HepG2 (cell line): ENCODE results near the gene TRIM66. TPM values are rescaled to one million over a fixed set of nuclear protein-coding genes. Genes with fewer than 3 reads are reported as not detected.

Experiments used
- ATAC-seq: fragments of 200-7000 bp; cut with Tn5 transposase; 3 replicates; pipeline ENCODE4 v1.9.1; 2020; ENCODE audit warnings: mild to moderate bottlenecking, moderate library complexity
- BruUV-seq: library from RNA; stranded (reverse); fragments of 400-500 nt; replicated peaks from 2 replicates; lab custom pipeline; 2021; lab: Mats Ljungman, UMichigan
- CTCF ChIA-PET: fragments of 300-600 bp; formaldehyde crosslinking; extraction: SDS; loops from one replicate; lab custom pipeline; 2021; ENCODE audit warnings: low total read pairs, inconsistent platforms, low intra/inter-chr PET ratio; lab: Yijun Ruan, JAX
- POLR2A ChIA-PET: fragments of 350-600 bp; sonication (Branson Sonifier 250); formaldehyde crosslinking; loops from one replicate; lab custom pipeline; 2020; ENCODE audit warnings: antibody characterized with exemption, inconsistent platforms; lab: Yijun Ruan, JAX
- DNase-seq: peaks from one replicate; pipeline ENCODE4 v3.0.0-alpha.2; 2015; ENCODE audit warnings: low spot score
- FAIRE-seq: peaks from 3 replicates; lab custom pipeline; 2011; peaks lifted over from hg19 to GRCh38; lab: Jason Lieb, UNC
- H2AFZ ChIP-seq: one replicate; pipeline ENCODE4 v1.6.1; 2011; ENCODE audit warnings: low read length, inconsistent platforms
- H3K27ac ChIP-seq: fragments of 300-600 bp; 3 replicates; pipeline ENCODE4 v1.8.0; 2011; ENCODE audit warnings: mixed run types, mild to moderate bottlenecking, mixed read lengths, low read length, inconsistent platforms; ENCODE audit not compliant: insufficient read depth; ENCODE audit errors: extremely low read length
- H3K27me3 ChIP-seq, 2 experiments: fragments of 200-600 bp in 1 of 2; 2 replicates in 1 of 2; 3 replicates in 1 of 2; pipeline versions ENCODE4 v1.6.0 to v1.8.0; 2011; ENCODE audit warnings: low read length in 2 of 2, mild to moderate bottlenecking in 2 of 2, moderate library complexity in 2 of 2, inconsistent platforms in 1 of 2; ENCODE audit not compliant: insufficient read depth in 2 of 2, control insufficient read depth in 1 of 2
- H3K36me3 ChIP-seq, 2 experiments: fragments of 200-600 bp in 1 of 2; replicated peaks in 1 of 2; 2 replicates in 1 of 2; 3 replicates in 1 of 2; pipeline versions ENCODE4 v1.5.1 to v1.8.0; 2011; ENCODE audit warnings: low read length in 2 of 2, inconsistent platforms in 1 of 2; ENCODE audit not compliant: insufficient read depth in 2 of 2, control insufficient read depth in 1 of 2
- H3K4me1 ChIP-seq: 2 replicates; pipeline ENCODE4 v1.5.1; 2012; ENCODE audit warnings: low read length, inconsistent platforms; ENCODE audit not compliant: insufficient read depth
- H3K4me2 ChIP-seq: 2 replicates; pipeline ENCODE4 v1.6.0; 2011; ENCODE audit warnings: low read depth, low read length, inconsistent platforms
- H3K4me3 ChIP-seq, 3 experiments: fragments of 200-600 bp in 1 of 3; sonication (generic), shearing (Covaris generic) in 1 of 3; replicated peaks in 1 of 3; 2 replicates each; pipeline ENCODE4 v1.5.1; 2011 to 2016; ENCODE audit warnings: low read length in 3 of 3, inconsistent platforms in 2 of 3, low read depth in 2 of 3, mild to moderate bottlenecking in 2 of 3, control low read depth in 1 of 3, mixed read lengths in 1 of 3; ENCODE audit not compliant: insufficient read depth in 1 of 3
- H3K79me2 ChIP-seq: one replicate; pipeline ENCODE4 v1.6.1; 2011; ENCODE audit warnings: low read length, inconsistent platforms; ENCODE audit not compliant: insufficient read depth
- H3K9ac ChIP-seq: 2 replicates; pipeline ENCODE4 v1.6.0; 2011; ENCODE audit warnings: mild to moderate bottlenecking, low read depth, low read length, inconsistent platforms; ENCODE audit not compliant: insufficient read depth
- H3K9me3 ChIP-seq: 2 replicates; pipeline ENCODE4 v1.5.1; 2012; ENCODE audit warnings: mild to moderate bottlenecking, low read length
- H4K20me1 ChIP-seq: 2 replicates; pipeline ENCODE4 v1.6.0; 2011; ENCODE audit warnings: inconsistent platforms, mild to moderate bottlenecking, low read length, moderate library complexity; ENCODE audit not compliant: insufficient read depth
- GPBP1L1 ChIP-seq: sonication (generic); formaldehyde crosslinking; IDR thresholded peaks from 2 replicates; pipeline ENCODE4 v1.5.0; 2020; ENCODE audit warnings: mild to moderate bottlenecking, missing genetic modification reagents
- NCOA5 ChIP-seq: sonication (generic); formaldehyde crosslinking; IDR thresholded peaks from 2 replicates; pipeline ENCODE4 v1.4.0; 2020; ENCODE audit warnings: missing genetic modification reagents
- POGK ChIP-seq: sonication (generic); formaldehyde crosslinking; conservative IDR thresholded peaks from 2 replicates; pipeline ENCODE4 v1.8.0; 2022; ENCODE audit warnings: mild to moderate bottlenecking, moderate library complexity, missing genetic modification reagents
- POLR2AphosphoS2 ChIP-seq: IDR thresholded peaks from 2 replicates; pipeline ENCODE4 v1.6.1; 2011; ENCODE audit warnings: low read depth, low read length, improper control_type of control experiment
- WGBS: methylation state at CpG from one replicate; pipeline ENCODE4 v1.1.6; 2017; ENCODE audit warnings: low lambda C conversion rate; 5-methylcytosine and 5-hydroxymethylcytosine counted together
- in situ Hi-C: cut with HindIII; loops from 2 replicates; pipeline ENCODE4 v1.10.0; 2017; ENCODE audit warnings: low pct_unique_long_range_greater_than_20kb; ENCODE audit not compliant: extremely low pct_ligation_motif_present
- intact Hi-C: fragments of 100-400 bp; cut with micrococcal nuclease; formaldehyde crosslinking; loops from one replicate; pipeline ENCODE4 v1.10.0; 2022; ENCODE audit not compliant: unreplicated experiment
- polyA plus RNA-seq, 8 experiments: library from polyadenylated mRNA; depleted of rRNA in 3 of 8; stranded (reverse) in 7 of 8; unstranded in 1 of 8; fragments of >200 nt; fragmentation: Illumina TruSeq in 4 of 8; extraction: Trizol in 4 of 8; gene quantifications; 2 replicates each; pipeline versions ENCODE4 v1.2.1 to v1.2.3, GENCODE V29; 2011 to 2016; ENCODE audit warnings: low read depth in 4 of 8, missing spikeins in 1 of 8, mixed read lengths in 1 of 8; ENCODE audit not compliant: insufficient read depth in 1 of 8
- total RNA-seq, 5 experiments: library from RNA; depleted of rRNA; stranded (reverse); fragments of >200 nt; fragmentation: Illumina TruSeq; extraction: Trizol; gene quantifications; 2 replicates each; pipeline ENCODE4 v1.2.3, GENCODE V29; 2016; ENCODE audit warnings: low read depth in 1 of 5
- TF ChIP-seq, protein P1 (sequence below): sonication (generic); formaldehyde crosslinking; IDR thresholded peaks from 2 replicates; pipeline ENCODE4 v1.5.0; 2020; ENCODE audit warnings: mild to moderate bottlenecking, missing genetic modification reagents, borderline replicate concordance

Gene TRIM66
- total and polyA plus RNA-seq, 2 of the 13 experiments (the other 11 are each of a cell fraction or from before 2014, with no cell fraction given): 4.9 to 6.1 TPM

DNA sequence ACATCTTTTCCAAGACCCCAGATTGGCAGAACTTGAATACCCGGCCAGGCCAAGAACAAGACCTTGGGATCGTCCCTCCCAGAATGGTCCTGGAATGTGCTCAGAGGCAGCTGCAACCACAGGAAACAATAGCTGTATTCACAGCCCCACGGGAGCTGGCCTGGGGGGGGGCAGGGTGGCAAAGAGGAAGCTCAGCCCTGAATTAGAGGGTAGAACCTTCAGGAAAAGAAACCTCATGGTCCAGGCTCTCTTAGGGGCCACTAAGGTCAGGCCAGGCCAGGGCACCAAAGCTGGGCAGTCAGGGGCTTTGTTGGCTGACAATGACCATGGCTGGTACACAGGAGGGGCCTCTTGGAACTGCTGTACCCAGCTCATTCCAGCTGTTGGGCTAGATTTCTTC lies 17.4 kb upstream of the TRIM66 start (continued):
- TF ChIP-seq, protein P1, sequence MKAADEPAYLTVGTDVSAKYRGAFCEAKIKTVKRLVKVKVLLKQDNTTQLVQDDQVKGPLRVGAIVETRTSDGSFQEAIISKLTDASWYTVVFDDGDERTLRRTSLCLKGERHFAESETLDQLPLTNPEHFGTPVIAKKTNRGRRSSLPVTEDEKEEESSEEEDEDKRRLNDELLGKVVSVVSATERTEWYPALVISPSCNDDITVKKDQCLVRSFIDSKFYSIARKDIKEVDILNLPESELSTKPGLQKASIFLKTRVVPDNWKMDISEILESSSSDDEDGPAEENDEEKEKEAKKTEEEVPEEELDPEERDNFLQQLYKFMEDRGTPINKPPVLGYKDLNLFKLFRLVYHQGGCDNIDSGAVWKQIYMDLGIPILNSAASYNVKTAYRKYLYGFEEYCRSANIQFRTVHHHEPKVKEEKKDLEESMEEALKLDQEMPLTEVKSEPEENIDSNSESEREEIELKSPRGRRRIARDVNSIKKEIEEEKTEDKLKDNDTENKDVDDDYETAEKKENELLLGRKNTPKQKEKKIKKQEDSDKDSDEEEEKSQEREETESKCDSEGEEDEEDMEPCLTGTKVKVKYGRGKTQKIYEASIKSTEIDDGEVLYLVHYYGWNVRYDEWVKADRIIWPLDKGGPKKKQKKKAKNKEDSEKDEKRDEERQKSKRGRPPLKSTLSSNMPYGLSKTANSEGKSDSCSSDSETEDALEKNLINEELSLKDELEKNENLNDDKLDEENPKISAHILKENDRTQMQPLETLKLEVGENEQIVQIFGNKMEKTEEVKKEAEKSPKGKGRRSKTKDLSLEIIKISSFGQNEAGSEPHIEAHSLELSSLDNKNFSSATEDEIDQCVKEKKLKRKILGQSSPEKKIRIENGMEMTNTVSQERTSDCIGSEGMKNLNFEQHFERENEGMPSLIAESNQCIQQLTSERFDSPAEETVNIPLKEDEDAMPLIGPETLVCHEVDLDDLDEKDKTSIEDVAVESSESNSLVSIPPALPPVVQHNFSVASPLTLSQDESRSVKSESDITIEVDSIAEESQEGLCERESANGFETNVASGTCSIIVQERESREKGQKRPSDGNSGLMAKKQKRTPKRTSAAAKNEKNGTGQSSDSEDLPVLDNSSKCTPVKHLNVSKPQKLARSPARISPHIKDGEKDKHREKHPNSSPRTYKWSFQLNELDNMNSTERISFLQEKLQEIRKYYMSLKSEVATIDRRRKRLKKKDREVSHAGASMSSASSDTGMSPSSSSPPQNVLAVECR (CRISPR knock-in tag): no peak
- no peak for TF ChIP-seq NCOA5 (CRISPR knock-in tag)

- Histone ChIP-seq H4K20me1 (no peaks in the 10 kb centered on the region), H3K9ac (peak overlapping the region; percentile 33; the same call in 1 of the 2 replicates), H3K4me1 (peaks cover 35% of the 10 kb centered on the region), H3K4me3 (no peak overlapping the region), H2AFZ (no peak overlapping the region), H3K4me2 (0 out of 2 replicates have a peak overlapping the region, but pooled peaks have one; percentile 45), H3K27me3 (no peaks in the 10 kb centered on the region), H3K36me3 (peaks cover 4 to 40% of the 10 kb centered on the region in 2 experiments), H3K27ac (peak overlapping the region; percentile 63), H3K79me2 (no peaks in the 10 kb centered on the region), H3K9me3 (no peaks in the 10 kb centered on the region)
- ATAC-seq (peak; percentile 20), DNase-seq (no peak), FAIRE-seq (no peak)
- TF ChIP-seq GPBP1L1 (CRISPR knock-in tag) (no peak), POLR2AphosphoS2 (0 out of 2 replicates have a peak, but pooled peaks have one; percentile 15), POGK (0 out of 2 replicates have a peak, but pooled peaks have one; percentile 2)
- POLR2A ChIA-PET: interaction anchor here (1.1 to 3.3 kb wide), 7 partner anchors 11 to 265 kb away, joined by 3 to 47 read pairs (median 14); partner anchors contain the start of genes RPL27A, TMEM9B and TRIM66
- in situ Hi-C loops: loop anchor here (5.0 to 25.0 kb wide), 2 partner anchors 113 to 263 kb away; partner anchors contain the start of gene TMEM9B
- intact Hi-C loops: loop anchor here (2.0 to 10.0 kb wide), 2 partner anchors 56 to 96 kb away; no protein-coding TSS in a partner anchor
- CTCF ChIA-PET: interaction anchor here (1.5 kb wide), 1 partner anchor 115 kb away, joined by 4 read pairs; no protein-coding TSS in a partner anchor
- WGBS: 82% methylated on average over 9 of the region's 11 CpGs
- BruUV-seq: no TSS peak
Observed at GRCh38 chr11:8698917-8699441, 16.5 kb upstream of the TRIM66 start.
